DND-41 (cell line): Measurements from ENCODE around the gene BMP7.

Experiments used
- ATAC-seq: fragments of 200-7000 bp; cut with Tn5 transposase; 3 replicates; pipeline ENCODE4 v1.9.1; 2021; ENCODE audit warnings: low read depth; ENCODE audit not compliant: insufficient read depth
- DNase-seq: peaks from one replicate; pipeline ENCODE4 v3.0.0-alpha.2; 2020
- H2AFZ ChIP-seq: 2 replicates; pipeline ENCODE4 v1.6.0; 2012; ENCODE audit warnings: low read depth, low read length
- H3K27ac ChIP-seq: 2 replicates; pipeline ENCODE4 v1.5.1; 2012; ENCODE audit warnings: low read length, inconsistent platforms
- H3K27me3 ChIP-seq: fragments of 200-600 bp; sonication (generic); 2 replicates; pipeline ENCODE4 v1.6.0; 2012; ENCODE audit warnings: low read length, mild to moderate bottlenecking, inconsistent platforms; ENCODE audit not compliant: insufficient read depth, poor library complexity
- H3K36me3 ChIP-seq: 2 replicates; pipeline ENCODE4 v1.5.1; 2012; ENCODE audit warnings: low read length, inconsistent platforms; ENCODE audit not compliant: insufficient read depth
- H3K4me1 ChIP-seq: 2 replicates; pipeline ENCODE4 v1.5.1; 2012; ENCODE audit warnings: mild to moderate bottlenecking, low read length; ENCODE audit not compliant: insufficient read depth
- H3K4me2 ChIP-seq: 2 replicates; pipeline ENCODE4 v1.6.0; 2012; ENCODE audit warnings: mild to moderate bottlenecking, moderate library complexity, low read length, inconsistent platforms; ENCODE audit not compliant: insufficient read depth
- H3K4me3 ChIP-seq, 2 experiments: fragments of 200-600 bp in 1 of 2; shearing (Covaris generic) in 1 of 2; 2 replicates each; pipeline ENCODE4 v1.5.1; 2012 to 2016; ENCODE audit warnings: inconsistent platforms in 2 of 2, low read length in 2 of 2, mild to moderate bottlenecking in 2 of 2, low read depth in 1 of 2, moderate library complexity in 1 of 2
- H3K79me2 ChIP-seq: 2 replicates; pipeline ENCODE4 v1.6.0; 2012; ENCODE audit warnings: low read length, inconsistent platforms; ENCODE audit not compliant: insufficient read depth
- H3K9ac ChIP-seq: 2 replicates; pipeline ENCODE4 v1.6.0; 2012; ENCODE audit warnings: low read depth, mild to moderate bottlenecking, inconsistent platforms, low read length, moderate library complexity
- H3K9me3 ChIP-seq: 2 replicates; pipeline ENCODE4 v1.5.1; 2012; ENCODE audit warnings: low read length, moderate library complexity, mild to moderate bottlenecking, inconsistent platforms; ENCODE audit not compliant: insufficient read depth, severe bottlenecking
- H4K20me1 ChIP-seq: 2 replicates; pipeline ENCODE4 v1.6.0; 2012; ENCODE audit warnings: low read length; ENCODE audit not compliant: insufficient read depth
- CTCF ChIP-seq: IDR thresholded peaks from 2 replicates; pipeline ENCODE4 v1.5.1; 2012; ENCODE audit warnings: borderline replicate concordance, low read length, moderate library complexity, mild to moderate bottlenecking; ENCODE audit not compliant: poor library complexity, severe bottlenecking; ENCODE audit errors: extremely low read depth
- EZH2 ChIP-seq: IDR thresholded peaks from 3 replicates; pipeline ENCODE4 v1.6.1; 2012; ENCODE audit warnings: borderline replicate concordance, low read depth, mild to moderate bottlenecking, moderate library complexity, low read length, inconsistent platforms; ENCODE audit not compliant: severe bottlenecking

BMP7 gene

GRCh38 chr20:57309544-57310115 is 43.2 kb upstream of the BMP7 start:
- H3K27ac ChIP-seq = no peak overlapping the region
- 0 out of 2 replicates have a peak, but pooled peaks cover 2% of the 10 kb centered on the region for H4K20me1 ChIP-seq
- H3K36me3 ChIP-seq = no peaks in the 10 kb centered on the region
- no peaks in the 10 kb centered on the region for H3K9me3 ChIP-seq
- ATAC-seq = no peak
- H3K79me2 ChIP-seq = no peaks in the 10 kb centered on the region
- H3K4me1 ChIP-seq = no peaks in the 10 kb centered on the region
- DNase-seq = no peak
- H3K4me3 ChIP-seq = no peak overlapping the region
- TF ChIP-seq EZH2 = no peak
- H3K9ac ChIP-seq = no peak overlapping the region
- H3K4me2 ChIP-seq = no peak overlapping the region
- peaks cover 64% of the 10 kb centered on the region for H3K27me3 ChIP-seq
- H2AFZ ChIP-seq = no peak overlapping the region

GRCh38 chr20:57308451-57309271 is 42.2 kb upstream of the BMP7 start:
- Histone ChIP-seq H3K4me3 (no peak overlapping the region), H3K36me3 (no peaks in the 10 kb centered on the region), H3K27me3 (peaks cover 64% of the 10 kb centered on the region), H3K4me2 (no peak overlapping the region), H3K9ac (no peak overlapping the region), H2AFZ (no peak overlapping the region), H3K79me2 (no peaks in the 10 kb centered on the region), H4K20me1 (0 out of 2 replicates have a peak, but pooled peaks cover 2% of the 10 kb centered on the region), H3K4me1 (no peaks in the 10 kb centered on the region), H3K9me3 (no peaks in the 10 kb centered on the region), H3K27ac (no peak overlapping the region)
- TF ChIP-seq EZH2 = no peak
- no peak for TF ChIP-seq CTCF
- ATAC-seq = no peak
- no peak for DNase-seq

- no peaks in the 10 kb centered on the region for H3K4me1 ChIP-seq
- no peak for DNase-seq
- no peaks in the 10 kb centered on the region for H3K36me3 ChIP-seq
- no peak overlapping the region for H2AFZ ChIP-seq
- no peak overlapping the region for H3K4me2 ChIP-seq
- no peaks in the 10 kb centered on the region for H4K20me1 ChIP-seq
- H3K27me3 ChIP-seq = peaks cover 53% of the 10 kb centered on the region
- TF ChIP-seq CTCF = no peak
- no peak for TF ChIP-seq EZH2
- H3K79me2 ChIP-seq = no peaks in the 10 kb centered on the region
- no peak for ATAC-seq
- no peak overlapping the region for H3K4me3 ChIP-seq
- H3K27ac ChIP-seq = no peak overlapping the region
- H3K9ac ChIP-seq = no peak overlapping the region
- H3K9me3 ChIP-seq = no peaks in the 10 kb centered on the region
These were observed 40.3 kb upstream of the BMP7 start for GRCh38 chr20:57306747-57307146.

GRCh38 chr20:57301026-57301425 is 34.6 kb upstream of the BMP7 start:
- H2AFZ ChIP-seq = no peak overlapping the region
- no peaks in the 10 kb centered on the region for H3K36me3 ChIP-seq
- ATAC-seq = no peak
- H3K9me3 ChIP-seq = no peaks in the 10 kb centered on the region
- no peak for DNase-seq
- no peaks in the 10 kb centered on the region for H4K20me1 ChIP-seq
- no peak for TF ChIP-seq CTCF
- TF ChIP-seq EZH2 = no peak
- no peaks in the 10 kb centered on the region for H3K79me2 ChIP-seq
- peaks cover 10% of the 10 kb centered on the region for H3K27me3 ChIP-seq
- H3K27ac ChIP-seq = no peak overlapping the region
- H3K4me1 ChIP-seq = no peaks in the 10 kb centered on the region
- H3K9ac ChIP-seq = no peak overlapping the region
- H3K4me2 ChIP-seq = no peak overlapping the region
- H3K4me3 ChIP-seq = no peak overlapping the region
